LHCN-M2 (cell line): ENCODE results near the gene UQCC5. TPM values are rescaled to one million over a fixed set of nuclear protein-coding genes. Genes with fewer than 3 reads are reported as not detected.

Experiments
- DNase-seq: peaks from one replicate; pipeline ENCODE4 v3.0.0-alpha.2; 2012; ENCODE audit warnings: low read depth
- total RNA-seq: library from RNA; depleted of rRNA; stranded (reverse); fragments of >200 nt; gene quantifications from 2 replicates; pipeline ENCODE4 v1.2.3, GENCODE V29; 2014; rRNA removed

UQCC5 gene
- total RNA-seq, 1 experiment from 2014 or later = 1.7 TPM

- DNase-seq = peak; percentile 9
Measured at GRCh38 chr3:52561028-52561747, 24.8 kb downstream of the UQCC5 start.

- DNase-seq = no peak
Measured at GRCh38 chr3:52563984-52564383, 27.6 kb downstream of the UQCC5 start.

GRCh38 chr3:52568069-52568468 lies 31.7 kb downstream of the UQCC5 start:
- DNase-seq = no peak

- peak; percentile 35 for DNase-seq
Measured at GRCh38 chr3:52570076-52570475, 33.7 kb downstream of the UQCC5 start.

DNA sequence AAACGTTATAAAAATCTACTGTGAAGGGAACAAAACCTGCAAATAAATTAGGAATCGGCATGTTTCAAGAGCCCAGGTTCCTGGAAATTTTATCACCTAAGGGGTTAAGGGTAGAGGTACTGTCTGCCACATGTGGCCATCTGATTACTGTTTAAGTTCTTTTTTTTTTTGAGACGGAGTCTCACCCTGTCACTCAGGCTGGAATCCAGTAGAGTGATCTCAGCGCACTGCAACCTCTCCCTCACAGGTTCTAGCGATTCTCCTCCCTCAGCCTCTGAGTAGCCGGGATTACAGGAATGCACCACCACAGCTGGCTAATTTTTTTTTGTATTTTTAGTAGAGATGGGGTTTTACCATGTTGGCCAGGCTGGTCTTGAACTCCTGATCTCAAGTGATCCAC lies 35.8 kb downstream of the UQCC5 start:
- no peak for DNase-seq

GRCh38 chr3:52574056-52574965 lies 37.9 kb downstream of the UQCC5 start:
- DNase-seq = no peak

Other genes with a start within 250 kb of the UQCC5 start
- 13.0 and 20.4 TPM in 2 replicates for gene GLYCTK, start 248.8 kb upstream of the UQCC5 start, total RNA-seq
- gene DNAH1, start 220.3 kb upstream of the UQCC5 start, total RNA-seq = 0.71 and 2.1 TPM in 2 replicates
- gene BAP1, start 126.6 kb upstream of the UQCC5 start, total RNA-seq = 79.2 and 99.6 TPM in 2 replicates
- gene PHF7, start 125.9 kb upstream of the UQCC5 start, total RNA-seq = 3.5 and 6.9 TPM in 2 replicates
- not detected in 2 replicates for gene SEMA3G, start 91.5 kb upstream of the UQCC5 start, total RNA-seq
- gene TNNC1, start 82.6 kb upstream of the UQCC5 start, total RNA-seq = 1.5 and 8.2 TPM in 2 replicates
- 45.7 and 48.7 TPM in 2 replicates for gene NISCH, start 81.0 kb upstream of the UQCC5 start, total RNA-seq
- under 0.01 TPM in 1 of 2 replicates, not detected in the other for gene STAB1, start 41.3 kb upstream of the UQCC5 start, total RNA-seq
- gene NT5DC2, start 2.7 kb upstream of the UQCC5 start, total RNA-seq = 118 and 133 TPM in 2 replicates
- gene PBRM1, start 149.3 kb downstream of the UQCC5 start, total RNA-seq = 58.0 and 65.4 TPM in 2 replicates
- gene GNL3, start 149.4 kb downstream of the UQCC5 start, total RNA-seq = 119 and 148 TPM in 2 replicates
- 77.3 and 85.2 TPM in 2 replicates for gene GLT8D1, start 169.2 kb downstream of the UQCC5 start, total RNA-seq
- 187 and 265 TPM in 2 replicates for gene SPCS1, start 169.5 kb downstream of the UQCC5 start, total RNA-seq
- 20.4 and 26.7 TPM in 2 replicates for gene NEK4, start 234.3 kb downstream of the UQCC5 start, total RNA-seq
- not detected in 2 replicates for gene ITIH1, start 241.0 kb downstream of the UQCC5 start, total RNA-seq